Natural killer cell (primary cell): Measurements from ENCODE around the gene HEPN1. TPM values are rescaled to one million over a fixed set of nuclear protein-coding genes. Genes with fewer than 3 reads are reported as not detected.

Experiments
- ATAC-seq, 3 donors: fragments of 150-1000 bp in 2 of 3; fragments of 200-7000 bp in 1 of 3; cut with Tn5 transposase; 1 replicate in 1 of 3; 2 replicates in 2 of 3; pipeline ENCODE4 v1.10.0; 2021; ENCODE audit warnings: mild to moderate bottlenecking in 2 of 3, moderate library complexity in 2 of 3
- DNase-seq, 2 donors: peaks; one replicate each; pipeline versions ENCODE4 v3.0.0 to v3.0.0-alpha.2; 2013 to 2021; ENCODE audit warnings: mixed read lengths in 1 of 2
- H3K27ac ChIP-seq: one replicate; pipeline ENCODE4 v1.5.1; 2013; ENCODE audit warnings: mild to moderate bottlenecking, low read length
- H3K27me3 ChIP-seq: one replicate; pipeline ENCODE4 v1.6.1; 2013; ENCODE audit warnings: low read length; ENCODE audit not compliant: control insufficient read depth, insufficient read depth
- H3K36me3 ChIP-seq: one replicate; pipeline ENCODE4 v1.6.1; 2013; ENCODE audit warnings: low read length; ENCODE audit not compliant: control insufficient read depth, insufficient read depth
- H3K4me1 ChIP-seq: one replicate; pipeline ENCODE4 v1.6.1; 2013; ENCODE audit warnings: low read length; ENCODE audit not compliant: control insufficient read depth, insufficient read depth
- H3K4me3 ChIP-seq: one replicate; pipeline ENCODE4 v1.5.1; 2013; ENCODE audit warnings: low read length
- H3K9me3 ChIP-seq: one replicate; pipeline ENCODE4 v1.6.1; 2013; ENCODE audit warnings: low read length; ENCODE audit not compliant: control insufficient read depth, insufficient read depth
- H3K27ac Mint-ChIP-seq, 2 donors: one replicate each; pipeline ENCODE4 v1.8.0; 2022; ENCODE audit warnings: mild to moderate bottlenecking in 2 of 2, mixed read lengths in 2 of 2, moderate library complexity in 1 of 2
- H3K27me3 Mint-ChIP-seq, 2 donors: one replicate each; pipeline ENCODE4 v1.8.0; 2022; ENCODE audit warnings: low read depth in 2 of 2, mixed read lengths in 2 of 2
- H3K36me3 Mint-ChIP-seq: one replicate; pipeline ENCODE4 v1.8.0; 2022; ENCODE audit warnings: mixed read lengths
- H3K4me1 Mint-ChIP-seq, 2 donors: one replicate each; pipeline ENCODE4 v1.8.0; 2022; ENCODE audit warnings: mixed read lengths in 2 of 2
- H3K4me3 Mint-ChIP-seq: one replicate; pipeline ENCODE4 v1.8.0; 2022; ENCODE audit warnings: mild to moderate bottlenecking, moderate library complexity, mixed read lengths
- H3K9me3 Mint-ChIP-seq, 2 donors: one replicate each; pipeline ENCODE4 v1.8.0; 2022; ENCODE audit warnings: mixed read lengths in 2 of 2
- CTCF ChIP-seq: fragments of 200-600 bp; IDR thresholded peaks from one replicate; pipeline ENCODE4 v1.8.0; 2022; ENCODE audit warnings: antibody characterized with exemption
- WGBS: methylation state at CpG from one replicate; pipeline ENCODE4 v1.1.7; 2013; ENCODE audit warnings: missing lambda C conversion rate; ENCODE audit not compliant: insufficient coverage; 5-methylcytosine and 5-hydroxymethylcytosine counted together
- intact Hi-C: fragments of 100-400 bp; cut with micrococcal nuclease; formaldehyde crosslinking; loops from one replicate; pipeline ENCODE4 v1.14.2; 2022
- total RNA-seq, 4 donors: library from RNA; stranded (reverse); fragments of 120-200 nt in 1 of 4; gene quantifications; one replicate each; pipeline versions ENCODE4 v1.2.3 to v1.2.4, GENCODE V29; 2013 to 2022

HEPN1 gene
- total RNA-seq, 3 donors from 2014 or later (not counting 1 experiment from before 2014, with no cell fraction given) = not detected

- H3K9me3 Mint-ChIP-seq = no peaks in the 10 kb centered on the region
- H3K4me3 Mint-ChIP-seq = no peak overlapping the region
- no peaks in the 10 kb centered on the region for H3K36me3 ChIP-seq
- H3K4me1 Mint-ChIP-seq = peaks cover 0 to under 1% of the 10 kb centered on the region in 2 donors
- no peak overlapping the region for H3K27ac ChIP-seq
- DNase-seq = no peak
- no peaks in the 10 kb centered on the region for H3K4me1 ChIP-seq
- no peak overlapping the region for H3K4me3 ChIP-seq
- TF ChIP-seq CTCF = no peak
- ATAC-seq = no peak
- H3K36me3 Mint-ChIP-seq = no peaks in the 10 kb centered on the region
- H3K27me3 ChIP-seq = no peaks in the 10 kb centered on the region
- H3K9me3 ChIP-seq = no peaks in the 10 kb centered on the region
- WGBS = 97% methylated on average over 3 of the region's 6 CpGs
- intact Hi-C loops = no loop called here
- peaks cover 7 to 16% of the 10 kb centered on the region in 2 donors for H3K27me3 Mint-ChIP-seq
- no peak overlapping the region for H3K27ac Mint-ChIP-seq
Observed at GRCh38 chr11:124938206-124938765, 19.2 kb downstream of the HEPN1 start.

- 94% methylated on average over 6 of the region's 6 CpGs for WGBS
- H3K4me3 ChIP-seq = no peak overlapping the region
- H3K36me3 ChIP-seq = no peaks in the 10 kb centered on the region
- no peaks in the 10 kb centered on the region for H3K36me3 Mint-ChIP-seq
- DNase-seq (no peak), ATAC-seq (no peak)
- no peak overlapping the region for H3K4me3 Mint-ChIP-seq
- H3K27me3 ChIP-seq = no peaks in the 10 kb centered on the region
- intact Hi-C loops = no loop called here
- no peak for TF ChIP-seq CTCF
- peaks cover 4 to 7% of the 10 kb centered on the region in 2 donors for H3K4me1 Mint-ChIP-seq
- no peaks in the 10 kb centered on the region for H3K4me1 ChIP-seq
- no peaks in the 10 kb centered on the region for H3K9me3 Mint-ChIP-seq
- H3K27me3 Mint-ChIP-seq = peaks cover 7 to 16% of the 10 kb centered on the region in 2 donors
- H3K9me3 ChIP-seq = no peaks in the 10 kb centered on the region
- H3K27ac ChIP-seq = no peak overlapping the region
- H3K27ac Mint-ChIP-seq = no peak overlapping the region
Observed at GRCh38 chr11:124938970-124939369, 19.9 kb downstream of the HEPN1 start.

GRCh38 chr11:124941703-124942102 lies 22.7 kb downstream of the HEPN1 start:
- no peaks in the 10 kb centered on the region for H3K9me3 ChIP-seq
- no peaks in the 10 kb centered on the region for H3K36me3 ChIP-seq
- no peaks in the 10 kb centered on the region for H3K36me3 Mint-ChIP-seq
- H3K4me3 ChIP-seq = no peak overlapping the region
- TF ChIP-seq CTCF = no peak
- H3K4me1 ChIP-seq = no peaks in the 10 kb centered on the region
- WGBS = no CpG with 5 or more reads among the region's 1 CpG
- no peak overlapping the region for H3K4me3 Mint-ChIP-seq
- no peak overlapping the region for H3K27ac Mint-ChIP-seq
- peaks cover 8 to 12% of the 10 kb centered on the region in 2 donors for H3K4me1 Mint-ChIP-seq
- no peak overlapping the region for H3K27ac ChIP-seq
- H3K9me3 Mint-ChIP-seq = no peaks in the 10 kb centered on the region
- no peaks in the 10 kb centered on the region for H3K27me3 ChIP-seq
- H3K27me3 Mint-ChIP-seq = peaks cover 0 to 6% of the 10 kb centered on the region in 2 donors
- no peak for ATAC-seq
- DNase-seq = no peak
- intact Hi-C loops = no loop called here
